ENCODE measurements around the gene MFSD12. TPM values are rescaled to one million over a fixed set of nuclear protein-coding genes. Genes with fewer than 3 reads are reported as not detected.

MFSD12 gene
- total and polyA plus RNA-seq, 2 of the 8 experiments (the other 6 are each of a cell fraction or from before 2014, with no cell fraction given): 59.6 to 71.3 TPM

DNA sequence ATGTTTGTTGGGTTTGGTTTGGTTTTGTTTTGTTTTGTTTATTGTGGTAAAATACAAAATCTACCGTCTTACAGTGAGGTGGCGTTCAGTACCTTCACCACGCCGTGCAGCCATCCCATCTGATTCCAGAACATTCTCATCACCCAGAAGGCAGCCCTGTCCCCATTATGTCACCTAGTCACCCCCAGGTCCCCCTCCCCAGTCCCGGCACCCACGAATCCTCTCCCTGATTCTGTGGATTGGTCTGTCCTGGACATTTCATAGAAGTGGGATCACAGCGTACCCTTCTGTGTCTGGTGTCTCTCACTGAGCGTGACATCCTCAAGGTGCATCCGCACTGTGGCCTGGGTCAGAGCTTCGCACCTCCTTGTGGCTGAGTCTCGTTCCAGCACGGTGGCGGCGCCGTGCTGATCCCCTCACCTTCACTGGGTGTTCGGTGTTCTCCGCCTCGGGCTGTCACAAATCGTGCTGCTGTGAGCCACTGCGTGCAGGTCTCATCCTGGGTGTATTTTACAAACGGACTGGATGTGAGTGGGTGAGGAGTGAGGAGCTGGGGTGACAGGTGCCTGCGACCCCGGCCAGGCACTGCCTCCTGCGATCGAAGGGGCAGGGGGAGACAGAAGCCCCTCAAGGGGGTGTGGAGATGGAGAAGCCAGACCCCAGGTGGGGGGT lies 19.0 kb downstream of the MFSD12 start:
- no peak overlapping the region for H2BK5ac ChIP-seq (ENCODE audit: low read depth, low read length)
- 83% methylated on average over 25 of the region's 25 CpGs; no CpG with 5 or more reads in 1 of the 2 experiments for WGBS, 2 experiments (ENCODE audit: extremely low coverage in 1 of 2, insufficient coverage in 1 of 2, insufficient read length in 1 of 2, insufficient replicate concordance in 2 of 2, low coverage in 1 of 2, low lambda C conversion rate in 2 of 2, missing lambda C conversion rate in 1 of 2)
- H2BK120ac ChIP-seq (replicated peaks; ENCODE audit: low read depth, low read length): no peak overlapping the region
- peak overlapping the region; percentile 93 for H2AK5ac ChIP-seq (ENCODE audit: low read depth, low read length)
- TF ChIP-seq, protein P1, sequence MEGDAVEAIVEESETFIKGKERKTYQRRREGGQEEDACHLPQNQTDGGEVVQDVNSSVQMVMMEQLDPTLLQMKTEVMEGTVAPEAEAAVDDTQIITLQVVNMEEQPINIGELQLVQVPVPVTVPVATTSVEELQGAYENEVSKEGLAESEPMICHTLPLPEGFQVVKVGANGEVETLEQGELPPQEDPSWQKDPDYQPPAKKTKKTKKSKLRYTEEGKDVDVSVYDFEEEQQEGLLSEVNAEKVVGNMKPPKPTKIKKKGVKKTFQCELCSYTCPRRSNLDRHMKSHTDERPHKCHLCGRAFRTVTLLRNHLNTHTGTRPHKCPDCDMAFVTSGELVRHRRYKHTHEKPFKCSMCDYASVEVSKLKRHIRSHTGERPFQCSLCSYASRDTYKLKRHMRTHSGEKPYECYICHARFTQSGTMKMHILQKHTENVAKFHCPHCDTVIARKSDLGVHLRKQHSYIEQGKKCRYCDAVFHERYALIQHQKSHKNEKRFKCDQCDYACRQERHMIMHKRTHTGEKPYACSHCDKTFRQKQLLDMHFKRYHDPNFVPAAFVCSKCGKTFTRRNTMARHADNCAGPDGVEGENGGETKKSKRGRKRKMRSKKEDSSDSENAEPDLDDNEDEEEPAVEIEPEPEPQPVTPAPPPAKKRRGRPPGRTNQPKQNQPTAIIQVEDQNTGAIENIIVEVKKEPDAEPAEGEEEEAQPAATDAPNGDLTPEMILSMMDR (IDR thresholded peaks at IDR 0.05; ENCODE audit: control extremely low read depth in 1 of 3, insufficient read depth in 1 of 3, low read depth in 1 of 3, low read length in 3 of 3): peak in 2 of 3 experiments; percentile 26 to 31; a peak in 2 of 4 replicates
- peak in 1 of 2 experiments; percentile 26; a peak in 1 of 4 replicates for TF ChIP-seq RAD21 (IDR thresholded peaks at IDR 0.05 in 1 of 2, conservative IDR thresholded peaks at IDR 0.05 in 1 of 2; ENCODE audit: low read depth in 2 of 2, low read length in 2 of 2)
- no peak for TF ChIP-seq CBX8 (IDR thresholded peaks at IDR 0.05; ENCODE audit: borderline replicate concordance, low read depth, low read length)
- no peak for TF ChIP-seq MAFK (IDR thresholded peaks at IDR 0.05; ENCODE audit: low read depth, low read length)
- peak in 1 of 2 experiments; percentile 52; a peak in 1 of 3 replicates for TF ChIP-seq POLR2A (IDR thresholded peaks at IDR 0.05; ENCODE audit: control extremely low read depth in 1 of 2, low read depth in 2 of 2, low read length in 2 of 2)
- TF ChIP-seq, protein P2, sequence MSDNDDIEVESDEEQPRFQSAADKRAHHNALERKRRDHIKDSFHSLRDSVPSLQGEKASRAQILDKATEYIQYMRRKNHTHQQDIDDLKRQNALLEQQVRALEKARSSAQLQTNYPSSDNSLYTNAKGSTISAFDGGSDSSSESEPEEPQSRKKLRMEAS (IDR thresholded peaks at IDR 0.05): no peak
- H2BK12ac ChIP-seq (ENCODE audit: low read depth, low read length): no peak overlapping the region
- H3K56ac ChIP-seq (replicated peaks; ENCODE audit: insufficient read length, low read depth, low read length): no peak overlapping the region
- no peaks in the 10 kb centered on the region for H3K79me2 ChIP-seq (ENCODE audit: control insufficient read depth in 1 of 2, insufficient read depth in 2 of 2, low read length in 2 of 2)
- no peak overlapping the region for H3K4me2 ChIP-seq (ENCODE audit: insufficient read depth in 1 of 2, low read depth in 2 of 2, low read length in 2 of 2)
- no peak overlapping the region for H3K4ac ChIP-seq (replicated peaks; ENCODE audit: insufficient read length, low read depth, low read length)
- H3K14ac ChIP-seq (ENCODE audit: insufficient read length): no peak overlapping the region
- CTCF ChIA-PET (ENCODE audit: partially characterized antibody): interaction anchor here (0.7 to 1.9 kb wide), 13 partner anchors 8 to 208 kb away, joined by 3 to 8 read pairs (median 3); no protein-coding TSS in a partner anchor
- no peak overlapping the region for H4K8ac ChIP-seq (ENCODE audit: extremely low read depth, insufficient read depth, low read length)
- peaks cover 3 to 11% (median 6%) of the 10 kb centered on the region in 4 experiments; a peak in 6 of 7 replicates for H3K4me1 ChIP-seq (replicated peaks in 1 of 4; ENCODE audit: control insufficient read depth in 3 of 4, insufficient read depth in 4 of 4, low read length in 3 of 4)
- no peak overlapping the region for H2AFZ ChIP-seq (ENCODE audit: low read length)
- H3K9ac ChIP-seq (replicated peaks in 1 of 4; ENCODE audit: extremely low read depth in 1 of 4, low read depth in 3 of 4, low read length in 3 of 4): no peak overlapping the region
- 0 out of 2 replicates have a peak, but pooled peaks cover 2% of the 10 kb centered on the region for H3K79me1 ChIP-seq (ENCODE audit: low read depth, low read length)
- no peaks in the 10 kb centered on the region for H3K27me3 ChIP-seq (replicated peaks in 1 of 4; ENCODE audit: control insufficient read depth in 3 of 4, extremely low read depth in 1 of 4, insufficient read depth in 3 of 4, low read length in 3 of 4)
- DNase-seq (ENCODE audit: low read depth in 1 of 2, low spot score in 2 of 2) (no peak), FAIRE-seq (no peak)
- H3K9me3 ChIP-seq (ENCODE audit: insufficient read depth in 2 of 2, low read depth in 1 of 2, low read length in 1 of 2): no peaks in the 10 kb centered on the region
- no peak overlapping the region for H2BK20ac ChIP-seq (ENCODE audit: low read length)
- POLR2A ChIA-PET (ENCODE audit: partially characterized antibody): interaction anchor here (0.7 to 4.0 kb wide), 12 partner anchors 7 to 259 kb away, joined by 3 to 30 read pairs (median 4); partner anchors contain the start of genes FZR1 and MFSD12
- no peak overlapping the region for H3K18ac ChIP-seq (ENCODE audit: extremely low read depth, low read length)
- H4K5ac ChIP-seq (ENCODE audit: insufficient read length, low read depth, low read length): no peak overlapping the region
- H3K23me2 ChIP-seq (ENCODE audit: low read depth, low read length): no peaks in the 10 kb centered on the region
- no peak overlapping the region for H4K91ac ChIP-seq (replicated peaks; ENCODE audit: insufficient read length, low read length)
- no peak overlapping the region for H3K4me3 ChIP-seq (ENCODE audit: extremely low read depth in 1 of 4, insufficient read depth in 2 of 4, low read depth in 3 of 4, low read length in 4 of 4)
- no peak overlapping the region for H3K23ac ChIP-seq (ENCODE audit: insufficient read length)
- no peak overlapping the region; the same call in 1 of the 2 replicates for H2BK15ac ChIP-seq (ENCODE audit: low read length)
- H4K20me1 ChIP-seq (replicated peaks in 1 of 2; ENCODE audit: control insufficient read depth in 1 of 2, insufficient read depth in 2 of 2, low read length in 2 of 2): peaks cover 8 to 16% of the 10 kb centered on the region in 2 experiments
- peaks cover 0 to 19% (median 7%) of the 10 kb centered on the region in 4 experiments; a peak in 6 of 8 replicates for H3K36me3 ChIP-seq (ENCODE audit: control insufficient read depth in 2 of 4, insufficient read depth in 4 of 4, low read length in 3 of 4)
- no peak overlapping the region for H3K27ac ChIP-seq (ENCODE audit: low read depth, low read length)

Measured in H1 (cell line).